Hepatocyte (in vitro differentiated cells): ENCODE data around the gene SAMD11. TPM values are rescaled to one million over a fixed set of nuclear protein-coding genes. Genes with fewer than 3 reads are reported as not detected.

Source experiments
- DNase-seq: peaks from one replicate; pipeline ENCODE4 v3.0.0-alpha.2; 2016; ENCODE audit warnings: low spot score
- H2AFZ ChIP-seq: fragments of 200-600 bp; sonication (generic); 2 replicates; pipeline ENCODE4 v1.6.0; 2016; ENCODE audit warnings: antibody characterized with exemption, mild to moderate bottlenecking
- H3K27ac ChIP-seq: fragments of 200-600 bp; sonication (generic); 2 replicates; pipeline ENCODE4 v1.5.1; 2016; ENCODE audit warnings: mild to moderate bottlenecking
- H3K27me3 ChIP-seq: fragments of 200-600 bp; sonication (generic); 2 replicates; pipeline ENCODE4 v1.6.1; 2016
- H3K36me3 ChIP-seq: fragments of 200-600 bp; sonication (generic); replicated peaks from 2 replicates; pipeline ENCODE4 v1.5.1; 2016; ENCODE audit warnings: low read depth; ENCODE audit not compliant: insufficient read depth
- H3K4me1 ChIP-seq: fragments of 200-600 bp; sonication (generic); 2 replicates; pipeline ENCODE4 v1.5.1; 2016; ENCODE audit warnings: mild to moderate bottlenecking, moderate library complexity; ENCODE audit not compliant: insufficient read depth
- H3K4me2 ChIP-seq: fragments of 200-600 bp; sonication (generic); 2 replicates; pipeline ENCODE4 v1.6.0; 2016
- H3K4me3 ChIP-seq: fragments of 200-600 bp; sonication (generic); 2 replicates; pipeline ENCODE4 v1.5.1; 2016; ENCODE audit warnings: mild to moderate bottlenecking
- H3K79me2 ChIP-seq: fragments of 200-600 bp; sonication (generic); 2 replicates; pipeline ENCODE4 v1.6.0; 2017; ENCODE audit warnings: mild to moderate bottlenecking
- H3K9me2 ChIP-seq: fragments of 200-600 bp; sonication (generic); replicated peaks from 2 replicates; pipeline ENCODE4 v1.6.0; 2017; ENCODE audit warnings: mild to moderate bottlenecking; ENCODE audit not compliant: insufficient read depth
- H3K9me3 ChIP-seq: fragments of 200-600 bp; sonication (generic); 2 replicates; pipeline ENCODE4 v1.5.1; 2016; ENCODE audit warnings: low read depth, mild to moderate bottlenecking
- H4K20me1 ChIP-seq: fragments of 200-600 bp; sonication (generic); 2 replicates; pipeline ENCODE4 v1.6.0; 2016; ENCODE audit warnings: mild to moderate bottlenecking; ENCODE audit not compliant: insufficient read depth, poor library complexity, severe bottlenecking
- CTCF ChIP-seq: fragments of 200-600 bp; sonication (generic); IDR thresholded peaks from 2 replicates; pipeline ENCODE4 v1.5.1; 2016; ENCODE audit warnings: antibody characterized with exemption, mild to moderate bottlenecking; ENCODE audit not compliant: poor library complexity
- EZH2 ChIP-seq: fragments of 200-600 bp; sonication (generic); IDR thresholded peaks from 2 replicates; pipeline ENCODE4 v1.6.1; 2016; ENCODE audit warnings: antibody characterized with exemption, mild to moderate bottlenecking, borderline replicate concordance
- EZH2phosphoT487 ChIP-seq: fragments of 200-600 bp; sonication (generic); IDR thresholded peaks from one replicate; pipeline ENCODE4 v1.6.1; 2018; ENCODE audit warnings: antibody characterized with exemption, mild to moderate bottlenecking, low read depth, moderate library complexity; ENCODE audit not compliant: unreplicated experiment, severe bottlenecking
- WGBS: methylation state at CpG from one replicate; pipeline ENCODE4 v1.1.6; 2016; ENCODE audit warnings: low lambda C conversion rate; ENCODE audit errors: missing lambda C conversion rate; 5-methylcytosine and 5-hydroxymethylcytosine counted together
- polyA plus RNA-seq: library from polyadenylated mRNA; unstranded; fragments of >200 nt; fragmentation: Nextera tagmentation; extraction: Ambion mirVana; gene quantifications from 2 replicates; pipeline ENCODE4 v1.2.1, GENCODE V29; 2016
- total RNA-seq: library from RNA; depleted of rRNA; stranded (reverse); fragments of >200 nt; gene quantifications from 2 replicates; pipeline ENCODE4 v1.2.3, GENCODE V29; 2014

Gene SAMD11
- total and polyA plus RNA-seq, 2 experiments from 2014 or later: 9.5 to 17.1 TPM

GRCh38 chr1:973459-974292, 50.0 kb downstream of the SAMD11 start:
- TF ChIP-seq EZH2phosphoT487 (no peak), EZH2 (no peak), CTCF (no peak)
- Histone ChIP-seq H3K9me2 (no peaks in the 10 kb centered on the region), H3K9me3 (no peaks in the 10 kb centered on the region), H3K27me3 (peaks cover 4% of the 10 kb centered on the region), H4K20me1 (no peaks in the 10 kb centered on the region), H3K4me3 (no peak overlapping the region), H3K79me2 (no peaks in the 10 kb centered on the region), H3K27ac (no peak overlapping the region), H3K36me3 (no peaks in the 10 kb centered on the region), H2AFZ (no peak overlapping the region), H3K4me2 (no peak overlapping the region), H3K4me1 (peaks cover 3% of the 10 kb centered on the region)
- DNase-seq: no peak
- WGBS: 91% methylated on average over 24 of the region's 28 CpGs

GRCh38 chr1:974293-974640, 50.5 kb downstream of the SAMD11 start:
- no peaks in the 10 kb centered on the region for H3K79me2 ChIP-seq
- TF ChIP-seq CTCF (no peak), EZH2 (no peak), EZH2phosphoT487 (no peak)
- WGBS: 92% methylated on average over 9 of the region's 11 CpGs
- no peaks in the 10 kb centered on the region for H3K9me2 ChIP-seq
- H3K9me3 ChIP-seq: no peaks in the 10 kb centered on the region
- no peak overlapping the region for H3K4me2 ChIP-seq
- no peaks in the 10 kb centered on the region for H4K20me1 ChIP-seq
- no peak for DNase-seq
- no peak overlapping the region for H3K27ac ChIP-seq
- H2AFZ ChIP-seq: no peak overlapping the region
- peaks cover 3% of the 10 kb centered on the region for H3K4me1 ChIP-seq
- H3K27me3 ChIP-seq: peaks cover 4% of the 10 kb centered on the region
- H3K36me3 ChIP-seq: no peaks in the 10 kb centered on the region
- no peak overlapping the region for H3K4me3 ChIP-seq

- Histone ChIP-seq H2AFZ (no peak overlapping the region), H3K9me3 (no peaks in the 10 kb centered on the region), H3K4me3 (no peak overlapping the region), H4K20me1 (no peaks in the 10 kb centered on the region), H3K4me2 (no peak overlapping the region), H3K27ac (no peak overlapping the region), H3K36me3 (no peaks in the 10 kb centered on the region), H3K9me2 (no peaks in the 10 kb centered on the region), H3K27me3 (peaks cover 4% of the 10 kb centered on the region), H3K79me2 (no peaks in the 10 kb centered on the region), H3K4me1 (peaks cover 3% of the 10 kb centered on the region)
- no peak for DNase-seq
- 89% methylated on average over 17 of the region's 17 CpGs for WGBS
- TF ChIP-seq EZH2phosphoT487: no peak
- no peak for TF ChIP-seq CTCF
- TF ChIP-seq EZH2: no peak
Measured at GRCh38 chr1:974687-975328, 51.1 kb downstream of the SAMD11 start.
